ENCODE data around the gene SLC6A3. TPM values are rescaled to one million over a fixed set of nuclear protein-coding genes. Genes with fewer than 3 reads are reported as not detected.
A peak's percentile ranks its signal among the peaks of the same experiment; 100 is the strongest.

SLC6A3 gene
- not detected in 2 replicates for total RNA-seq (2014; rRNA removed; shearing (Covaris generic))
- polyA plus RNA-seq (2014; cell fraction: nucleus; rRNA removed): 0.22 TPM in 1 of 2 replicates, not detected in the other

DNA sequence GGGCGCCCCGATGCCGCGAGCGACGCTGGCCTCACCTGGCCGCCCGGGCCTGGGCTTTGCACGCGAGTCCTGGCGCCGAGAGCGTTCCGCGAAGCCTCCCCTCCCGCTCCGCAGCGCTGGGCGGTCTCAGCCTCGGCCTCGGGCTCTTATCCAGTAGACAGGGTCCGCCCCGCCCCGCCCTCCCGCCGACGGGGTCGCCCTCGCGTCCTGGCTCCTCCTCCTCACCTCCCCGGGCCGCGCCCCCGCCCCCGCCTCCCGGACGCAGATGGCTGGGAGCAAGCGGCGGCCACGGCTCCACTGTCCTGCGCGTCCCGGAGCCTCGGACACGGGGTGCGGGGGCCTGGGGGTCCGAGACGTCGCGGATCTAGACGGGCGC is at the start of gene SLC6A3:
TSS of gene SLC6A3 (minus strand) at position 128 of the 376 bp plus-strand sequence. CDS start 2,243 bp downstream, outside the sequence.
- no peak for DNase-seq (ENCODE audit: extremely low read depth, low read depth)

- no peak for DNase-seq (ENCODE audit: extremely low read depth, low read depth)
Measured at GRCh38 chr5:1493941-1494340, 48.7 kb upstream of the SLC6A3 start.

DNA sequence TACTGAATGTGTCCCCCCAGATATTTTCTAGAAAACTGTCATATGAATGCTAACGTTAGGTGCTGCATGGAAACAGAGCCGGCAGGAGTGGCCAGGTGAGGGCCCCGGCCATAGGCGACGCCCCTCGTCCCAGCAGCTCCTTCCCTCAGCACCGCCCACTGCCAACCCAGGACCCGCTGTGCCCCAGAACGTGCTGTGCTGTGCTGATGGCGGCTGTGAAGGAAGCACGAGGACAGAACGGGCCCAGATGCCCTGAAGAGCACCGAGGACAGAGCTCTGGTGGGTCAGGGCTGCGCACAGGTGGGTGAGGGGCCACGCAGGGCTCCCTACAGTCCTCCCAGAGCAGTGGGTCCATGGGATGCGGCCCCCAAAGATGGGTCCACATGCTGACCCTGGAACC is 48.2 kb upstream of the SLC6A3 start:
- no peak for DNase-seq (ENCODE audit: extremely low read depth, low read depth)

DNA sequence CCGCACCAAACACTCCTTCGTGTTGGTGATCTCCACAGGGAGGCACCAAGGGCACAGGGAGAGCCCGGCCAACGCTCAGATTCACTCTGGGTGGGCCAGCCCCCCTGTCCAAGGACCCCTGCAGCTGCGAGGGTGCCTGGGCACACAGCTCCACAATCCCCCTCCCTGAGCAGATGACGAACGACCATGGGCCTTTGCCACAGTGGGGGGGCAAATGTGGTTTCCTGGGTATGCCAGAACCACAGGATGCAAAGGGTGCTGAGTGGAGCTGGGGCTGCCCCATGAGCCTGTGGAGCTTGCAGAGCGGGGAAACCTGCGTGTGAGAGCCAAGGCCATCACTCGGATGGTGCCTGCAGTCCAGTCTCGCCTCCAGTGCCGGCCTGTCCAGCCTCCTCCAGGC is 47.5 kb upstream of the SLC6A3 start:
- DNase-seq (ENCODE audit: extremely low read depth, low read depth): no peak

GRCh38 chr5:1490376-1490775 is 45.1 kb upstream of the SLC6A3 start:
- no peak for DNase-seq (ENCODE audit: extremely low read depth, low read depth)

DNA sequence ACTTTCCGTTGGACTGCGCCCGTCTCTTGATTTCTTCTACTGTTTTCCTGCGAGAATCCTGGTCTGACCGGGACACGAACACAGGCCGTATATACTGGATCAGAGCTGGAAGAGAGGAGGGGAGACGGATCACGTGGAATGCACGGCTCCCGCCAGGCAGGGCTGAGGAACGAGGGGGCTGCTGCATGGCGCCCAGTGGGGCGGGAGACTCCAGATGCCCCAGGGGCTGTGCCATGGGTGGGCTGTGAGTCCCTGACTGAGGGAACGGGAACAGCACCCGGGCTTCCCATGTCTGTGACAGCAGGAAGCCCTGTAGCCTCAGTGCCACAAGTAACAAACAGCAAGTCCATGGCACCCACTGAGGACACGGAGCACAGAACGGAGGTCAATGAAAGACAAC is 44.5 kb upstream of the SLC6A3 start:
- DNase-seq (ENCODE audit: extremely low read depth, low read depth): no peak

DNA sequence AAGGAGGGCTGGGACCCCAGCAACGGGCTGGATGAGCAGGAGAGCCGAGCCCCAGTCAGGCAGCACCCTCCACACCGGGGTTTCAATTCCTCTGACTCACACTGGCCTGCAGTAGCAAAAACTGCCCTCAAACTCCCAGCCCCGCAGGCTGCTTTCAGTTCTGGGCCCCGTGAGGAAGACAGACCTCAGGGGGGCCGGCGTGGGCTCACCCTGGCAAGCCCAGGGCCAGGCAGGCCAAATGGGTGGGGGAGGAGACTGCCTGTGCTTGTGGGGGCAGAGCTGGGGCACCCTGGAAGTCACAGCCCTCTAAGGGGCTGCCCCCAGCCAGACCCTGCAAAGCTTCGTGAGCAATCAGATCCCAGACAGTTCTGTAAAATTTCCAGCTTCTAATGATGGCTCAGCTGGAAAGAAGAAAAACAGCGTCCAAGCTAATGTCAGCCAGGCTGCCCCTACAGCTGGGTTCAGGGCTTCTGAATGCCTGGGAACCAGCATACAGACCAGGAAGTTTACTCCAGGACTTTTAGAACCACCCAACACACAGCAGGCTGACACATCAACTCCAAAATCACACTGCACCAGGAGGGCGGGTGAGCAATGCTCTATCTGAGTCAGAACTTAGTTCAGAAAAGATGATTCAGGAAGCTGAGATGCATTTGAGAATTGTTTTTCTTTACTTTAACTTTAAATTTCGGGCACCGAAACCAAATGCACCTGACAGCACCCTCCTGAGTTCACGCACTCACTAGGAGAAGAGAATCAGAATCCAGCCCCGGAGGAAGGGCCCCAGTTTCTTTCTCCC is 43.8 kb upstream of the SLC6A3 start:
- no peak for DNase-seq (ENCODE audit: extremely low read depth, low read depth)

DNA sequence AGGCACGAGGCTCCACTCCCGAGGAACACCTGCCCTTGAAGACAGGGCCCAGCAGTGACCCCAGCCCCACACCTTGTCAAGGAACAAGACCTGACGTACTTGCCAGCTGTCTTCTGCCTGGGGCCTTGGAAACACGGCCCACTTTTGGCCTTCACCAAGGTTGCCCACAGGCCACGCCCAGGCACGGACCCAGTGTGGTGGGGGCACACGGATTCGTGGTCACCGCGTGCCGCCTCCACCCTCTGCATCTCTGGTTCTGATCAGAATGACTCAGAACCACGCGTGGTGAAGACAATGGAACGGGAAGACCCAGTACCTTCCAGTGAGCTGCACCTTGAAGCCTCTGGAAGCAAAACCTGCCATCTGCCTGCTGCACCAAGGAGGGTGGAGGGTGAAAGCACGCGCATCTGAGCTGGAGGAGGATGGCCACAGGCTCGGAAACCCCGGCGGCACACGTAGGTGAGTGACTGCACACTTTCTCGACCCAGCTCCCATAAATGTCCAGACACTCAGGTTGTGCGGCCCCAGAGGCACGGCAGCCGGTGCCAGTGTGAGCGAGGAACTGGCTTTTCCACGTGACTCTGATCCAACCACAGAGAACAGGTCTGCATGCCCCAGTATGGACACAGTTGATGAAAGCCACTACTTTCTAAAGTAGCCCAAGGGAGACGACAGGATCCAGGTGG is 42.0 kb upstream of the SLC6A3 start:
- DNase-seq (ENCODE audit: extremely low read depth, low read depth): no peak

DNA sequence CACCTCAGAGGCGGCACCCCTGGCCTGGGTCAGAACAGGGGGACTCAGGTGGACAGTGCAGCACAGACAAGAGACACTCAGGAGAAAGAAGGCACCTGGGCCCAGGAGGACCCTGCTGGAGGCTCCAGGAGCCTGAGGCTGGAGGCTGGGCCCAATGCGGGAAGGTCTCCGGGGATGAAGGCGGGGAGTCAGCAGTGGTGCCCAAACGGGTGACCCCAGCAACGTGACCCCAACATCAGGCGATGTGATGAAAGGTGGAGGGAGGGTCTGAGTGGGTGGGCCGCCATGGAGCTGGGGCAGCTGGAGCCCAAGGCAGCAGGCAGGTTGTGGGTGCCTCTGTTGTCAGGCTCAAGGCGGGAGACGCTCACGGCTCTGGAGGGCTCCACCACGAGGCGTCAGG is 41.0 kb upstream of the SLC6A3 start:
- no peak for DNase-seq (ENCODE audit: extremely low read depth, low read depth)

DNA sequence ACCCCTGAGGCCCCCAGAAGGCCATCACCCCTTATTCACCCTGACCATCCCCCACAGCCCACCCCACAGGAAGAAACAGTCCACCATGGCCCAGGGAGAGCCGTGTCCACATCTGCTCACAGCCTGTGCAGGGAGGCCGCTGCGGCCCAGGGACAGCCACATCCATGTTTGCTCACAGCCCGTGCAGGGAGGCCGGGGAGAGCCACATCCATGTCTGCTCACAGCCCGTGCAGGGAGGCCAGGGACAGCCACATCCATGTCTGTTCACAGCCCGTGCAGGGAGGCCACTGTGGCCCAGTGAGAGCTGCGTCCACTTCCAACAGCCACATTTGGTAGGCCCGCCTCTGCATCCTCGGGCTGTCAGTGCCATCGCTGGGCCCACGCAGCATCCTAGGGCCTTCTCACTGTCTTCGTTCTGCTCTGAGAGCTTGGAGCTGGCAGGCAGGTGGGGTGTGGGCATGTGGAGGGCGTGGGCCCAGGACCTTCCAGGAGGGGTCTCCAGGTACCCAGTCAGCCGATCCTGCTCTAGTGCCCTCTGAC is 40.4 kb upstream of the SLC6A3 start:
- DNase-seq (ENCODE audit: extremely low read depth, low read depth): no peak

DNA sequence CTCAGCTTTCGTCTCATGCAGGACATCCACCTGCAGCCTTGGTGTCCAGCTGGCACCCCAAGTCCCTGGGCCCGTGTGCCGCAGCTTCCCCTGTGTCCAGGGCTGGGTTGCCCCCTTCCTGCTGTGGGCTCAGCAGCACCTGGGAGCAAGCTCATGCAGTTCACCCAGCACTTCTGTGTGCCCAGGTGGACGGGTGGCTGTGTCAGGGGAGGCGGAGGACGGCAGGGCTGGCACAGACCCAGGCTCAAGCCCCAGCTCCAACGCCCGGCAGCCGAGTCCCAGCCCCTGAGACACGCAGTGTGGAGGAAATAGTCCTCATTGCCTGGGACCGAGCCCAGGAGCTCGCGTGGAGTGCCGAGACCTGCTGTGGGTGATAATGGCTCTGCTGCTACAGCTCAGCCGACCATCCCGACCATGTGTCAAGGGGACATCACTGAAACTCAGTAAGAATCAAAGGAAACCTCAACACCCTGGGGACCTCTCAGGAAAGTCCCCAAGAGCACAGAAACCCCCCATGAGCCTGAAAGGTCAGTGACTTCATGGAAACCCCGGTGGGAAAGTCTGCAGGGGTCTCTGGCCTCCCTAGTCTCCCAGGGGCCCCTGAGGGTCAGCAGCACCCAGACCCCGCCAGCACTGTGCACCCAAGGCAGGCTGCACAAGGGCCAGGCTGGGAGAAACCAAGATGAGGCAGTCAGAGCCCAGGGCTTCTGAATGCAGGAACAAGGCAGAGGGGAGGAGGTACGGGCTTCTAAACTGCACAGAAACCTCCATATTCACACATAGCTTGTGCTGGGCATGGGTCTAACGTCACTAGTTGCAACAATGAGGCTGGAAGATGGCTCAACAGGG is 39.7 kb upstream of the SLC6A3 start:
- DNase-seq (ENCODE audit: extremely low read depth, low read depth): no peak

DNA sequence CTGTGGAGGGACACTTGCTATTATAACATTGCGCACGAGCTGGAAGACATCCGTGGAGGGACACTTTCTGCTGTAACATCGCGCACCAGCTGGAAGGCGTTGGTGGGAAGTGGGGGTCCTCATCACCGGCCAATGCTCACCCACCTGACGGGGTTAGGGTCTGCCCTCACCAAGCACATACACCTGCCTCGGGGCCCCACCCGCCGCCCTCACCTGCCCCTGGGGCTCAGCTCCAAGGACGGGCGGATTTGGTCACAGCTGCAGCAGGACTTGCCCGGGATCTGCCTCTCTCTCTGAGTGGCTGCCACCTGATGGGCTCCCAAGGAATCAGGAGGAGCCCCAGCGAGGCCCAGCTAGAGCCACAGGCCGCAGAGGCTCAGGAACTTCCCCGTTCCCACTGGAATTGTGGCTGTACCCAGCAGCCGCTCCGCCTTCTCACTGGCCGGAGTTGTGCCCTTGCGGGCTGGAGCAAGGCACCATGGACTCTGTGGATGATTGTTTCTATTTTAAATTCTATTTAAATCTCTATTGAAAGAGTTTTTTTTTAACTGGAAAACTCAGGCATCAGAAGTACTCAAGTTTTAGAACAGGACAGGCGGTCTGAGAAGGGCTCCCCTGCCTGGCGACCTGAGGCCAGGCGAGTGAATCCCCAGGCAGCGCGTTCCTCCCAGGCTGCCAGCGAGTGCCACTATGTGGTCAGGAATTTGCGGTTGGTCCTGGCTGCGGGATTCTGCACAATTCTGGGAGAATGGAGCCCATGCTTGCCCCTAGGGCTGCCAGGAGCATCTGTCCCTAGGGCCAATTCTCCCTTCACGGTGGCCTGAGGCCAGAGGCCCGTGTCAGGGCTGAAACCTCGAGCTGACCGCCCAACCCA is 38.9 kb upstream of the SLC6A3 start:
- DNase-seq (ENCODE audit: extremely low read depth, low read depth): no peak

DNA sequence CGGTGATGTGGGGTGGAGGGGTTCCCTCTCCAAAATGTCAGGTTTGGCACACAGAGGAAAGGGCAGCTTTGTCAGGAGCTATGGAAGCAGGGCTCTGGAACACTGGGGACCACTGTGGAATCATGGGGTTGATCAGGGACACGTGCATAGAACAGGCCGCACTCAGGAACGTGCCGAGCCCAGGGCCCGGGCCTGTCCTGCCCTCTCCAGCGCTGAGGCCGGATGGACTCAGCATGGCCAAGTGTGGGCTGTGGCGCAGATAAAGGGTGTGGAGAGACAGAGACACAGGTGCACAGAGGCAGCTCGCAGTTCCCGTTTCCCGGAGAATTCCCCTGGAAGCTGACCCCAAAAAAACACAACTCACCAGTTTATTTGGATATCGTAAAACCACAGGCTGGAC is 37.8 kb upstream of the SLC6A3 start:
- DNase-seq (ENCODE audit: extremely low read depth, low read depth): no peak

DNA sequence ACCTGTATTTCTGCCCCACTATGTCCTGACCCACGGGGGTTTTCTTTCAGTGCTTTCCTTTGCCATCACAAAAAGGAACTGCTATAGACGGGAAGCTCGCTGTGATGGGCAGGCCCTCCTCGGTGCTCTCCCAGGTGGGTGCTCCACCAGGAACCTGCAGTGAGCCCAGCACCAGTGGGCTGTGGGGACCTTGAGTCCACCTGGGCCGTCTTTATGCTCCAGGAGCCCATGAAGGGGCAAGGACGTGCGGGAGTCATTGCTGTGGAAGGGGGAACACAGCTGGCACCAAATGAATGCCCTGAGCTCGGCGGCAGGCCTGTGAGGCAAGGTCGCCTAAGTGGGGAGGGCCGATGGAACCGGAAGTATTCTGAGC is 36.7 kb upstream of the SLC6A3 start:
- DNase-seq (ENCODE audit: extremely low read depth, low read depth): no peak

- no peak for DNase-seq (ENCODE audit: extremely low read depth, low read depth)
Measured at GRCh38 chr5:1481266-1481958, 36.2 kb upstream of the SLC6A3 start.

GRCh38 chr5:1480806-1481205 is 35.6 kb upstream of the SLC6A3 start:
- no peak for DNase-seq (ENCODE audit: extremely low read depth, low read depth)

DNA sequence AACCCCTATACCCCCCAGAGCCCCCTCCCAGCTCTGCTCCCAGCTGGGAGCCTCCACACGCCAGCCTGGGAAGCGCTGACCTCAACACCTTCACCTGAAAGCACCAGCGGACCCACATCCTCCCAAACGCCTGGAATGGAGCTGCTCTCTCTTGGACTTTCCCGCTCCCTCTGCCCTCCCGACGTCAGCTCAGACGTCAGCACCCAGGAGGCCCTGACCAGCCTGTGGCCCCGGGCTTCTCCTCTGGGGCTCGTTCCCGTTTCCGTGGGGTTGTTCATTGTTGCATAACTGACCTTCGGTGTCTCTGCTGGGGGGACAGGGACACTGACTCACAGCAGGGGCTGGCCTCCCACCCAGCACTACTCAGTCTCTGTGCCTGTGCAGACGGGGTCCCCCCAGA is 35.0 kb upstream of the SLC6A3 start:
- peak; percentile 9 for DNase-seq (ENCODE audit: extremely low read depth, low read depth)

DNA sequence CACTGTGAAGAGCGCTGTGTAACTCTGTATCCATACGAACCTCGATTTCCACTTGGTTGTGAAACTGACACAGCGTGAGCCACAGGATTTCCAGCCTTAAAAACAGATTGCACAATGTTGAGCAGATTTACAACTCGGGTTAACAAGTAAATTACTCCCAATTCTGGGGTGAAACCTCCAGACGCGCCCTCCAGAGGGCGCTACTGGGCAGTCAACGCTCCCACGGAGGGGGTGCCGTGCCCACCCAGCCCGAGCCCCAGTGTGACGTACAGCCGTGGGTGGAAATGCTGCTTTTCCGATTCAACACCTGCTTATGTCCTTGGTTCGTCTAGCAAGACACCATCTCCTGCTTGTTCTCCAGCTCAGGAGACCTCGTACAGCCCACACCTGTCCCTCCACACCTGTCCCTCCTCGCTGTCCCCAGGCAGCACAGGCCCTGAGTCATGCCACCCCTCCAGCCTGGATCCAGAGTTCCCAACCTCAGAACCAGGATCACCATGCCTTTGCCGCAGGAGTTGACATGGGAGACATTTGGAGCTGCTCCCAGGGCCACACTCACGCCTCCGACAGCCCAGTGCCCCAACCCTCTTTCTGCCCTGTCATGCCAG is 34.4 kb upstream of the SLC6A3 start:
- peak; percentile 30 for DNase-seq (ENCODE audit: extremely low read depth, low read depth)

GRCh38 chr5:1479066-1479465 is 33.8 kb upstream of the SLC6A3 start:
- DNase-seq (ENCODE audit: extremely low read depth, low read depth): no peak

All from NCI-H460 (cell line).